Right renal pelvis (tissue), 4 donors: ENCODE results near the gene METTL13. TPM values are rescaled to one million over a fixed set of nuclear protein-coding genes. Genes with fewer than 3 reads are reported as not detected.
A peak's percentile ranks its signal among the peaks of the same experiment; 100 is the strongest.

Source experiments
- DNase-seq, 4 donors: peaks; one replicate each; pipeline ENCODE4 v3.0.0-alpha.2; 2013; ENCODE audit warnings: low read depth in 4 of 4, low spot score in 3 of 4, missing footprints in 1 of 4
- polyA plus RNA-seq, 4 donors: library from polyadenylated mRNA; unstranded; fragments of 120-200 nt; gene quantifications; one replicate each; pipeline ENCODE4 v1.2.1, GENCODE V29; 2013; ENCODE audit not compliant: insufficient read length in 4 of 4

The METTL13 gene
- polyA plus RNA-seq, 4 donors: 33.0 to 37.8 (median 37.6) TPM

- DNase-seq: peak in 1 of 4 donors; percentile 3
Measured at GRCh38 chr1:171841931-171842761, 60.7 kb downstream of the METTL13 start.

- no peak for DNase-seq
Measured at GRCh38 chr1:171844381-171844780, 62.9 kb downstream of the METTL13 start.

DNA sequence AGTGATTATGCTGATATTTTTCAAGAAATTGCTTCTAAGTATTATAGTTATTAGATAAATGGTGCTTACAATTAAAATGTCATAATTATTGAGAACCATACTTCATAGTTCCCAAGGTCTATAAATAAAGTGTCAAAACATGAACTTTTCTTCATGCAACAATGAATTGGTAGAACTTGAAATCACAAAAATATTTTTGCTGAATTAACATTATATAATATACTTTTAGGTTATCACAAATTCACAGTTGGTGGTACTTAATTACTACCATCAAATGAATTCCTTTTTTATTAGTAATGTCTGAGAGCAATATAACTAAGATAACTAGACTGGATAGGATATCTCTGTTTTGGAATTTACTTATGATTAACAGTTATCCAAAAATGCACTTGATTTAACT lies 64.5 kb downstream of the METTL13 start:
- no peak for DNase-seq

Other genes with a start within 250 kb of the METTL13 start
- gene MYOCOS, start 159.4 kb upstream of the METTL13 start, polyA plus RNA-seq: under 1 TPM; 0.26 to 0.58 (median 0.43) TPM
- gene MYOC, start 129.0 kb upstream of the METTL13 start, polyA plus RNA-seq: under 1 TPM; 0.08 to 0.29 (median 0.21) TPM
- 10 to 100 TPM; 15.2 to 19.3 (median 19.0) TPM for gene VAMP4, start 39.6 kb upstream of the METTL13 start, polyA plus RNA-seq
- gene DNM3, start 59.8 kb downstream of the METTL13 start, polyA plus RNA-seq: 1 to 10 TPM; 4.3 to 5.7 (median 5.0) TPM